Vagina (tissue), 2 donors: ENCODE data around the gene RIGI. TPM values are rescaled to one million over a fixed set of nuclear protein-coding genes. Genes with fewer than 3 reads are reported as not detected.
A peak's percentile ranks its signal among the peaks of the same experiment; 100 is the strongest.

ENCODE experiments used
- DNase-seq, 2 donors: peaks; one replicate each; pipeline ENCODE4 v3.0.0-alpha.2; 2017; ENCODE audit errors: extremely low spot score in 2 of 2
- H3K27ac ChIP-seq: fragments of 200-600 bp; sonication (generic); one replicate; pipeline ENCODE4 v1.5.1; 2019
- H3K27me3 ChIP-seq: fragments of 200-600 bp; sonication (generic); one replicate; pipeline ENCODE4 v1.5.1; 2019
- H3K36me3 ChIP-seq, 2 donors: fragments of 200-600 bp; sonication (generic); one replicate each; pipeline ENCODE4 v1.5.1; 2017 to 2019
- H3K4me1 ChIP-seq: fragments of 200-600 bp; sonication (generic); one replicate; pipeline ENCODE4 v1.5.1; 2019
- H3K4me3 ChIP-seq, 2 donors: fragments of 200-600 bp; sonication (generic); 1 replicate in 1 of 2; 2 replicates in 1 of 2; pipeline ENCODE4 v1.5.1; 2016 to 2019
- H3K9me3 ChIP-seq: fragments of 200-600 bp; sonication (generic); one replicate; pipeline ENCODE4 v1.5.1; 2019
- CTCF ChIP-seq, 3 experiments: fragments of 450-650 bp in 2 of 3; fragments of 200-600 bp in 1 of 3; sonication (generic) in 1 of 3; IDR thresholded peaks; one replicate each; pipeline ENCODE4 v1.5.1; 2017 to 2019; ENCODE audit warnings: antibody characterized with exemption in 3 of 3, mild to moderate bottlenecking in 2 of 3, moderate library complexity in 2 of 3
- POLR2A ChIP-seq, 2 donors: fragments of 450-650 bp; IDR thresholded peaks; one replicate each; pipeline ENCODE4 v1.6.1; 2017; ENCODE audit warnings: antibody characterized with exemption in 2 of 2, mild to moderate bottlenecking in 2 of 2, moderate library complexity in 2 of 2
- POLR2AphosphoS5 ChIP-seq, 2 donors: sonication (generic); formaldehyde crosslinking; IDR thresholded peaks; one replicate each; pipeline ENCODE4 v1.9.0; 2017; ENCODE audit warnings: antibody characterized with exemption in 2 of 2, mild to moderate bottlenecking in 2 of 2, low read depth in 1 of 2; ENCODE audit not compliant: insufficient read depth in 1 of 2
- intact Hi-C: fragments of 100-400 bp; cut with DNase I; formaldehyde crosslinking; loops from one replicate; pipeline ENCODE4 v1.15.1; 2023
- total RNA-seq: library from RNA; depleted of rRNA; stranded (reverse); fragments of >200 nt; gene quantifications from one replicate; pipeline ENCODE4 v1.2.3, GENCODE V29; 2016

RIGI gene
- total RNA-seq = 11.3 TPM

GRCh38 chr9:32526041-32526706, at the start of gene RIGI:
Gene RIGI, minus strand, starts transcription at chr9:32526196. Its CDS starts 30 bp downstream, at chr9:32526166.
- Histone ChIP-seq H3K27ac (peak within 1 kb of the TSS; percentile 91), H3K4me3 (peak within 1 kb of the TSS; percentile 63 to 65), H3K27me3 (no peaks in the 10 kb centered on the region), H3K4me1 (peaks cover 37% of the 10 kb centered on the region), H3K36me3 (peaks cover 0 to 3% of the 10 kb centered on the region in 2 donors), H3K9me3 (no peaks in the 10 kb centered on the region)
- DNase-seq = peak in 1 of 2 donors; percentile 93
- intact Hi-C loops = no loop called here
- TF ChIP-seq CTCF (IDR thresholded peaks at IDR 0.05) = peak in 2 of 3 experiments; percentile 25 to 31
- TF ChIP-seq POLR2A (IDR thresholded peaks at IDR 0.05) = peak in 1 of 2 donors; percentile 32
- peak; percentile 88 to 89 for TF ChIP-seq POLR2AphosphoS5 (IDR thresholded peaks at IDR 0.05; ENCODE audit: insufficient read depth in 1 of 2, low read depth in 1 of 2)

DNA sequence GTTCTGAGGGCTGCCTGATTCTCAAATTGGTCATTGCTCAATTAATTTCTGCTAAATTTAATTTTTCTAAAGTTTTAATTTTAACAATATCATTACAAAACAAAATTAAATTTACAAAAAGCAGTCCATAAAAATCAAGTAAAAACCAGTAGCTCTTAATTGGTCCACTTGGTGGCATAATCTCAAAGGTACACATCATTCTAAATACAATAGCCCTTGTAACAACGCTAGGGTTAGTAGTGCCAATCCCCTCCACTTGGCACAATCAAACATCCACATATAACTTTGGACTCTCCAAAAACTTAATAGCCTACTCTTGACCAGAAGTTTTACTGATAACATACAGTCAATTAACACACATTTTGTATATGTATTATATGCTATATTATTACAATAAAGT, 48.9 kb upstream of the RIGI start:
- no peaks in the 10 kb centered on the region for H3K27me3 ChIP-seq
- no peak for TF ChIP-seq POLR2AphosphoS5 (IDR thresholded peaks at IDR 0.05; ENCODE audit: insufficient read depth in 1 of 2, low read depth in 1 of 2)
- no peak for TF ChIP-seq POLR2A (IDR thresholded peaks at IDR 0.05)
- TF ChIP-seq CTCF (IDR thresholded peaks at IDR 0.05) = no peak
- no peak overlapping the region for H3K27ac ChIP-seq
- H3K4me1 ChIP-seq = peaks cover 24% of the 10 kb centered on the region
- H3K4me3 ChIP-seq = no peak overlapping the region
- no peaks in the 10 kb centered on the region for H3K9me3 ChIP-seq
- no peaks in the 10 kb centered on the region for H3K36me3 ChIP-seq
- DNase-seq = no peak
- intact Hi-C loops = loop anchor here (5.0 to 10.0 kb wide), 2 partner anchors 203 to 420 kb away; no protein-coding TSS in a partner anchor

DNA sequence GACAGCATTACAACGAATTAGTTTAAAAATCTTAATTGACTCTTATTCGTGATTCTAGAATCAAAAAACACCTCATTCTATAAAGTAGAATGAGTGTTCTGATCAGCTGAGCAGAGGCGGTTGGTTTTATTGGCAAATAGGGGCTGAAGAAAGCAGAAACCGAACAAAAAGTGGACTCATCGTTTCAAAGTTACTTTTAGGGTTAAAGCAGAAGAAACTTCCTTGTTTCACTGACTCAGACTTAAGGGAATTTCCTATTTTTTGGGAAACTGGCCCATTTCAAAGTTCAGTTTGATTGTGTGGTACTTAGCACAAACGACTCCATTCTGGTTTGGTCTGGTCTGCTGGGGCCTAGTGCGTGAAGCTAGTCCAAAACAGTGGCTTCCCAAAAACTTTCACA, 47.8 kb upstream of the RIGI start:
- peak overlapping the region; percentile 83 for H3K27ac ChIP-seq
- no peak for DNase-seq
- H3K4me1 ChIP-seq = peaks cover 24% of the 10 kb centered on the region
- TF ChIP-seq POLR2AphosphoS5 (IDR thresholded peaks at IDR 0.05; ENCODE audit: insufficient read depth in 1 of 2, low read depth in 1 of 2) (no peak), POLR2A (IDR thresholded peaks at IDR 0.05) (no peak), CTCF (IDR thresholded peaks at IDR 0.05) (no peak)
- H3K27me3 ChIP-seq = no peaks in the 10 kb centered on the region
- H3K9me3 ChIP-seq = no peaks in the 10 kb centered on the region
- peak overlapping the region in 1 of 2 donors; percentile 60 for H3K4me3 ChIP-seq
- H3K36me3 ChIP-seq = no peaks in the 10 kb centered on the region
- intact Hi-C loops = loop anchor here (10.0 kb wide), 1 partner anchor 421 kb away; no protein-coding TSS in a partner anchor

DNA sequence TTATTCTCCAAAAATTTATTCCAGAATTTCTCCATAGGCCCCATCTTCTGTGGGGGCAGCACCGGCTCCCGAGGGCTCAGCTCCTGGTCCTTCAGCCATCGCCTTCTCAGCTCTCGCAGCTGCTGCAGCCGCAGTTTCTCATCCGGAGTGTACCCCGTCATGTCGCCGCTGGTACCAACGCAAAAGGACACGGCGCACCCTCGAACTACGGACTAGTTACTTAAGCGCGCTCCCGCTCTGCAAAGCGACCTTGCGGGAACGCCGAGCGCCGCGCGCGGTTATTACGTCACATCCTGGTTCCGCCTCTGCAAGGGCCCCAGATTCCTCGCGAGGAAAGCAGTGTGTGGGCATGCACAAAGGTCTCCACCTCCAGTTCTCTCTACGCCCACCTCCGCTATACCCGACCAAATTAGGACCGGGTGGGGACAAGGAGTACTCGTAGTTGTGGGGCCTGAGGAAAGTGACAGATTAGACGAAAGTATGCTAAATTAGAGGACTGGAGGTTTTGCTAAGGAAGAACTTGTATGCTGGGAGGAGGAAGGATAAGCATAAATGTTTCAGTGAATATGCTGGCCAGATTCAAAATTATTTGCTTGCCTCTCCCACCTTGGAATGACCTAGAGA, 47.0 kb upstream of the RIGI start, which contains the start of gene NDUFB6:
Gene NDUFB6, minus strand, starts transcription at position 260 of the 624 bp plus-strand sequence. Its CDS starts 99 bp downstream, at position 161.
- Histone ChIP-seq H3K27ac (peak within 1 kb of the TSS; percentile 83), H3K9me3 (no peaks in the 10 kb centered on the region), H3K4me3 (peak within 1 kb of the TSS; percentile 60 to 76), H3K4me1 (peaks cover 24% of the 10 kb centered on the region), H3K27me3 (no peaks in the 10 kb centered on the region), H3K36me3 (no peaks in the 10 kb centered on the region)
- TF ChIP-seq POLR2A (IDR thresholded peaks at IDR 0.05) (peak in 1 of 2 donors; percentile 44), POLR2AphosphoS5 (IDR thresholded peaks at IDR 0.05; ENCODE audit: insufficient read depth in 1 of 2, low read depth in 1 of 2) (peak; percentile 89 to 92), CTCF (IDR thresholded peaks at IDR 0.05) (no peak)
- intact Hi-C loops = loop anchor here (10.0 kb wide), 1 partner anchor 422 kb away; no protein-coding TSS in a partner anchor
- DNase-seq = peak in 1 of 2 donors; percentile 94
